ENCODE data around the gene SPAG8. TPM values are rescaled to one million over a fixed set of nuclear protein-coding genes. Genes with fewer than 3 reads are reported as not detected.

The SPAG8 gene
- total and polyA plus RNA-seq, 10 of the 15 experiments (the other 5 are each of a cell fraction or from before 2014, with no cell fraction given): 0.40 to 1.1 (median 0.72) TPM

DNA sequence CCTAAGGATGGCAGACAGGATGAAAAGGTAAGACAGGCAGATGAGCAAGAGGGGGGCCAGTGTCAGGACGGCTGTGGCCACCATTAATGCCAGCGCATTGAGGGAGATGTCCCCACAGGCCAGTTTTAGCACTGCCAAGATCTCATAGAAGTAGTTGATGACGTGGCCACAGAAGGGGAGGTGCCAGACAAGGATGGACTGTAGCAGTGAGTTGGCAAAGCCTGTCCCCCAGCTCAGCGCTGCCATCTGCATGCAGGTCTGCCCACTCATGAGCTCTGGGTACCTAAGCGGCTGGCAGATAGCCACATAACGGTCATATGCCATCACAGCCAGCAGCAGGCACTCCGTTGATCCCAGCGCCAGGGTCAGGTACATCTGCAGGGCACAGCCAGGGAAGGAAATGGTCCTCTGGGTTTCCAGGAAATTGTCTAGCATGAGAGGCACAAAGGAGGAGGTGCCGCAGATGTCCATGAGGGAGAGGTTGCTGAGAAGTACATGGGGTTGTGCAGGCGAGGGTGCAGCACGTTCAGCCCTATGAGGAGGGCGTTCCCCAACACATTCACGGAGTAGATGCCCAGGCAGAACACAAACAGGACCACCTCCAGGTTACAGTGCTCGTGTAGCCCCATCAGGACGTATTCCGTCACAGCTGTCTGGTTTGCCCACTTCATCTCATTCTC is 47.4 kb upstream of the SPAG8 start:
- no peak overlapping the region for H3K27ac ChIP-seq (ENCODE audit: control insufficient read depth, insufficient read depth)
- ChIA-PET RAD21 (ENCODE audit: unreplicated experiment) (interaction anchor here (1.3 to 4.7 kb wide), 3 partner anchors 23 to 61 kb away, joined by 3 to 18 read pairs (median 11); no protein-coding TSS in a partner anchor), POLR2A (no interaction called here), SMC1A (ENCODE audit: uncharacterized antibody, unreplicated experiment) (interaction anchor here (1.6 kb wide), 1 partner anchor 33 kb away, joined by 5 read pairs; no protein-coding TSS in a partner anchor), CTCF (interaction anchor here (1.1 to 12.7 kb wide), 5 partner anchors 20 to 111 kb away, joined by 3 to 92 read pairs (median 5); partner anchors contain the start of genes FAM221B and TMEM8B)
- H3K4me1 ChIP-seq (ENCODE audit: control insufficient read depth, insufficient read depth, low read length): no peaks in the 10 kb centered on the region
- no peak overlapping the region for H3K9ac ChIP-seq (ENCODE audit: control insufficient read depth, insufficient read depth, low read length)
- no peaks in the 10 kb centered on the region for H3K27me3 ChIP-seq (replicated peaks in 1 of 2; ENCODE audit: control insufficient read depth in 2 of 2, insufficient read depth in 2 of 2, low read length in 1 of 2)
- no peaks in the 10 kb centered on the region for H3K79me2 ChIP-seq (ENCODE audit: control insufficient read depth, insufficient read depth, low read length)
- H3K4me2 ChIP-seq (ENCODE audit: control insufficient read depth, insufficient read depth): no peak overlapping the region
- no peak overlapping the region for H3K4me3 ChIP-seq
- H3K36me3 ChIP-seq (ENCODE audit: control insufficient read depth in 2 of 2, insufficient read depth in 2 of 2, low read length in 1 of 2): no peaks in the 10 kb centered on the region
- TF ChIP-seq, protein P1, sequence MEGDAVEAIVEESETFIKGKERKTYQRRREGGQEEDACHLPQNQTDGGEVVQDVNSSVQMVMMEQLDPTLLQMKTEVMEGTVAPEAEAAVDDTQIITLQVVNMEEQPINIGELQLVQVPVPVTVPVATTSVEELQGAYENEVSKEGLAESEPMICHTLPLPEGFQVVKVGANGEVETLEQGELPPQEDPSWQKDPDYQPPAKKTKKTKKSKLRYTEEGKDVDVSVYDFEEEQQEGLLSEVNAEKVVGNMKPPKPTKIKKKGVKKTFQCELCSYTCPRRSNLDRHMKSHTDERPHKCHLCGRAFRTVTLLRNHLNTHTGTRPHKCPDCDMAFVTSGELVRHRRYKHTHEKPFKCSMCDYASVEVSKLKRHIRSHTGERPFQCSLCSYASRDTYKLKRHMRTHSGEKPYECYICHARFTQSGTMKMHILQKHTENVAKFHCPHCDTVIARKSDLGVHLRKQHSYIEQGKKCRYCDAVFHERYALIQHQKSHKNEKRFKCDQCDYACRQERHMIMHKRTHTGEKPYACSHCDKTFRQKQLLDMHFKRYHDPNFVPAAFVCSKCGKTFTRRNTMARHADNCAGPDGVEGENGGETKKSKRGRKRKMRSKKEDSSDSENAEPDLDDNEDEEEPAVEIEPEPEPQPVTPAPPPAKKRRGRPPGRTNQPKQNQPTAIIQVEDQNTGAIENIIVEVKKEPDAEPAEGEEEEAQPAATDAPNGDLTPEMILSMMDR (IDR thresholded peaks at IDR 0.05 in 2 of 3, conservative IDR thresholded peaks at IDR 0.05 in 1 of 3; ENCODE audit: control insufficient read depth in 2 of 3, extremely low read depth in 1 of 3, insufficient read depth in 1 of 3, low read depth in 3 of 3, low read length in 3 of 3): peak in 1 of 3 experiments; percentile 22; a peak in 2 of 6 replicates
- peak; percentile 6; the same call in 1 of the 2 replicates for TF ChIP-seq SMC3 (IDR thresholded peaks at IDR 0.05; ENCODE audit: borderline replicate concordance, low read length)
- no peak for TF ChIP-seq MXI1 (IDR thresholded peaks at IDR 0.05; ENCODE audit: low read depth, low read length)
- no peak overlapping the region for H2AFZ ChIP-seq (ENCODE audit: control insufficient read depth, low read depth, low read length)
- no peaks in the 10 kb centered on the region for H3K9me3 ChIP-seq (replicated peaks; ENCODE audit: control insufficient read depth, insufficient read depth, low read length)
- DNase-seq (ENCODE audit: low read depth, low spot score): no peak
- H4K20me1 ChIP-seq (ENCODE audit: control insufficient read depth, insufficient read depth): no peaks in the 10 kb centered on the region
- intact Hi-C loops (cut with micrococcal nuclease; ENCODE audit: unreplicated experiment) (no loop called here), in situ Hi-C loops (cut with MboI) (no loop called here)
- no TSS peak for BruUV-seq (replicated peaks)
- FAIRE-seq: no peak
- WGBS (ENCODE audit: insufficient coverage, insufficient replicate concordance, low lambda C conversion rate, missing lambda C conversion rate): 39% methylated on average over 16 of the region's 16 CpGs
- ATAC-seq: peak; percentile 69

Measured in GM12878 (cell line).